Measurements from ENCODE around the gene ACOT8. TPM values are rescaled to one million over a fixed set of nuclear protein-coding genes. Genes with fewer than 3 reads are reported as not detected.
"Not testable (repeated sequence)": the region's sequence is repeated elsewhere in the genome, so short reads cannot be mapped to it uniquely, and the experiment has no call there.

Gene ACOT8
- polyA plus RNA-seq, 6 donors from 2014 or later, result 35.4 to 46.7 (median 38.7) TPM

DNA sequence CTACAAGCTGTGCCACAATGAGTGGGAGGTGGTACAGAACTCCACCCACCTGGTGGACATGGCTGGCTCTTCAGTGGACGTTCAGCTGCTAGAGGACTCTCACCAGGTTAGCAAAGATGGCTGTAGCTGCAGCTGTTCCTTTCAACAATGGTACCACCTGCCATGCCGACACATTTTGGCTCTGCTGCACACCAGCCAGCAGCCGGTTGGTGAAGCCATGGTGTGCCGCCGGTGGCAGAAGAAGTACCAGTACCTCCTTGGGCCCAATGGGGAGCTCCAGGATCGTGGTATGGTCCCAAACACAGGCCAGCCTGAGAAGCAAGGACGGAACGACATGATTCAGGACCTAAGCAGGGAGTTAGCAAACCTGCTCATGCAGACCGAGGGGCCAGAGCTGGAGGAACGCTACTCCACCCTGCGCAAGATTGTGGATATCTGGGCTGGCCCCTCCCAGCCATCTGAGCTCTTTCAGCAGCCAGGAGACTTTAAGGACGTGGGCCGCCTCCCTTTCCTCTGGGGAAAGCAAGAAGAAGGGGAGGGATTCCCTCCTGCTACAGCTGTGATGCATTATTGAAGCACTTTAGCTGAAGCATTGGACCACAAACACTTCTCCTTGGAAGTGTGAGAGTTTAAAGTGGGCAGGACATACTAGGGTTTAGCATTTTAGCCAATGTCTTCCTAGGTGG is 21.0 kb upstream of the ACOT8 start:
- DNase-seq (no peak), ATAC-seq (ENCODE audit: low read depth in 2 of 2) (no peak)
- no peaks in the 10 kb centered on the region for H3K9me3 Mint-ChIP-seq
- peaks cover 17 to 24% (median 24%) of the 10 kb centered on the region in 3 donors for H3K4me1 Mint-ChIP-seq
- H3K27ac Mint-ChIP-seq, result no peak overlapping the region
- H3K36me3 Mint-ChIP-seq, result peaks cover 0 to 1% of the 10 kb centered on the region in 2 donors
- no peak overlapping the region for H3K4me3 Mint-ChIP-seq
- no peaks in the 10 kb centered on the region for H3K27me3 Mint-ChIP-seq

DNA sequence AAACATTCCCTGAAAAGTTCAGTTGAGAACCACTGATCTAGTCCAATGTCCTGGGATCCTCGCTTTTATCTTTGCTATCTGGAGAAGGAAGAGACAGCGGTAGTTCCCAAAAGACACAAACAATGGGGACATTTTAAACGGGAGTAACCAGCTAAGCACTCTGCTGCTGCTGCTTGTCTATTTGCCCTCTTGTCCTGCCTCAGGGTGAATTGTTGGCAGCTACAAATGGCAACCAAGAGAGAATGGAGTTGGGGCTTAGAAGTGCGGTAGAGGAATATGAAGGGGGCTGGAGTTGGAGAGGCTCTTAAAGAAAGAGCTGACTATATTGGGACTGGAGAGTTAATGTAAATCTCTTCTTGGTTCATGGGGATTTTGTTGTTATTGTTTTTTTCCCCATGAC is 17.4 kb upstream of the ACOT8 start:
- no peak overlapping the region for H3K4me3 Mint-ChIP-seq
- no peak overlapping the region for H3K27ac Mint-ChIP-seq
- no peak for DNase-seq
- H3K4me1 Mint-ChIP-seq, result no peaks in the 10 kb centered on the region
- H3K27me3 Mint-ChIP-seq, result no peaks in the 10 kb centered on the region
- no peak for ATAC-seq (ENCODE audit: low read depth in 2 of 2)
- H3K36me3 Mint-ChIP-seq, result peaks cover 0 to 3% of the 10 kb centered on the region in 2 donors
- no peaks in the 10 kb centered on the region for H3K9me3 Mint-ChIP-seq

DNA sequence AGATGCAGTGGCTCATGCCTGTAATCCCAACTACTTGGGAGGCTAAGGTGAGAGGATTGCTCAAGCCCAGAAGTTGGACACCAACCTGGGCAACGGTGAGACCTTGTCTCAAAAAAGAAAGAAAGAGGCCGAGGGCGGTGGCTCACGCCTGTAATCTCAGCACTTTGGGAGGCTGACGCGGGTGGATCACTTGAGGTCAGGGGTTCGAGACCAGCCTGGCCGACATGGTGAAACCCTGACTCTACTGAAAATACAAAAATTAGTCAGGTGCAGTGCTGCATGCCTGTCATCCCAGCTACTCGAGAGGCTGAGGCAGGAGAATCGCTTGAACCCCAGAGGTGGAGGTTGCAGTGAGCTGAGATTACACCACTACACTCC is 16.9 kb upstream of the ACOT8 start:
- not testable (repeated sequence) for H3K36me3 Mint-ChIP-seq; H3K4me1 Mint-ChIP-seq; H3K27ac Mint-ChIP-seq; H3K9me3 Mint-ChIP-seq; DNase-seq; ATAC-seq (ENCODE audit: low read depth in 2 of 2); H3K27me3 Mint-ChIP-seq
- H3K4me3 Mint-ChIP-seq, result peak overlapping the region in 1 of 8 donors; percentile 70

DNA sequence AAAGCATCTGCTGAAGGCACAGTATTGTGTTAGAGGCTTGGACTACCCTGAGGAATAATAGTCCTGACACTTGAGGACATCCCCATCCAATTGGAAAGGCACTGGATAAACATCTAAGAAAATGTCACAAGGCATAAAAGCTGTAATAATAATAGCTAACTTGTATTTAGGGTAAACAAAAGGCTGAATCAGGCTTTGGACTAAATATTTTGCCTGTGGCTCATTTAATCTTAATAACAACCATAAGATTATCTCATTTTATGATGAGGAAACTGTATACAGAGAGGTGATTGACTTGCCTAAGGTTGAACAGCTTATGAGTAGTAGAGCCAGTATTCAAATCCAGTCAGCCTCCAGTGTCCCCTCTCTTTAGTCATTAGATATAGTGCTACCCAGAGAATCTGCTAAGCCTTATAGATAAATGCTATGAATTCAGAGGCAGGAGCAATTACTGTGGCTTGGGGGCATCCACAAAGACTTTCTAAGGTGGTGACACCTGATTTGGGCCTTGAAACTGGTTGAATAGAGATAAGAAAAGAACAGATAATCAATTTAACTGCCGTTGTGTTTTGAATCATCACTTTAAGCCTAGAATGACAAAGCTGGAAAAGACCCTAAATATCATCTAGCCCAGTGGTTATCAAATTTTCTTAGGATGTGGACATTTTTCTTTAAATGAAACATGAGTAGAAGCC is 16.4 kb upstream of the ACOT8 start:
- Mint-ChIP-seq H3K27me3 (no peaks in the 10 kb centered on the region), H3K27ac (no peak overlapping the region), H3K9me3 (no peaks in the 10 kb centered on the region), H3K4me1 (no peaks in the 10 kb centered on the region), H3K36me3 (peaks cover 0 to 3% of the 10 kb centered on the region in 2 donors), H3K4me3 (peak overlapping the region in 1 of 8 donors; percentile 70)
- DNase-seq, result no peak
- ATAC-seq (ENCODE audit: low read depth in 2 of 2), result no peak

DNA sequence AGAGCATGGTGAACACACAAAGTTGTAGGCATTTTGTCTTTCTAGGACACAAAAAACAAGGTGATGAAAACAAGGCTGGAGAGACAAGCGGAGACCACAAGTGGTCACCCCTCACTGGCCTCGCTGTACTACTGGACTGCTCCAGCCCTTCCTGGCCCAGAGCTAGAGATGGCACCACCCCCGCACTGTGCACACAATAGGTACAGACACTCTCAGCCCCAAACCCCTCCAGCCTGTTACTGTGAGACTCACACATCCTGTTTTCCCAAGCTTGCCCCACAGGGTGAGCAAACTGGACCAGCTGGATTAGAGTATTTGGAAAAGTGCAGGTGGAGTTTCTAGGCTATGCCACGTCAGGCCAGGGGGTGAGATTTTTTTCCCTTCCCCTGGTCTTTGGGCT is 15.4 kb upstream of the ACOT8 start:
- DNase-seq (no peak), ATAC-seq (ENCODE audit: low read depth in 2 of 2) (no peak)
- Mint-ChIP-seq H3K27me3 (no peaks in the 10 kb centered on the region), H3K4me3 (no peak overlapping the region), H3K9me3 (no peaks in the 10 kb centered on the region), H3K27ac (peak overlapping the region in 1 of 6 donors; percentile 71), H3K36me3 (peaks cover 0 to 3% of the 10 kb centered on the region in 2 donors), H3K4me1 (no peaks in the 10 kb centered on the region)

DNA sequence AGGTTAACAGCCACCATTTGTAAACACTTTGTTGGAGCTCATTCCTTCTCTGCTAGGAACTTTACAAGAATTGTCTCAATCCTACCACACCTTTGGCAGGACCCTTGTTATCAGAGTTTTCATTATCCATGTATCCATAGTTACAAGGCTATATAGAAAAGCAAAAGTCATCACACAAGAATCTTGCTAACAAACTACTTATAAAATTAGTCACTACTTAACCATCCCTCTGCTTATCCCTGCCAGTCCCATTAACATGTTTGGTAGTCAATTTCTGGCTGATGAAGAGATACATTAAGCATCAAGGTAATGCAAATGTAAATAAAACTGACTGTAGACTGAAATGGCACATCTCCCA is 10.6 kb upstream of the ACOT8 start:
- H3K36me3 Mint-ChIP-seq, result peaks cover 0 to 3% of the 10 kb centered on the region in 2 donors
- ATAC-seq (ENCODE audit: low read depth in 2 of 2), result no peak

DNA sequence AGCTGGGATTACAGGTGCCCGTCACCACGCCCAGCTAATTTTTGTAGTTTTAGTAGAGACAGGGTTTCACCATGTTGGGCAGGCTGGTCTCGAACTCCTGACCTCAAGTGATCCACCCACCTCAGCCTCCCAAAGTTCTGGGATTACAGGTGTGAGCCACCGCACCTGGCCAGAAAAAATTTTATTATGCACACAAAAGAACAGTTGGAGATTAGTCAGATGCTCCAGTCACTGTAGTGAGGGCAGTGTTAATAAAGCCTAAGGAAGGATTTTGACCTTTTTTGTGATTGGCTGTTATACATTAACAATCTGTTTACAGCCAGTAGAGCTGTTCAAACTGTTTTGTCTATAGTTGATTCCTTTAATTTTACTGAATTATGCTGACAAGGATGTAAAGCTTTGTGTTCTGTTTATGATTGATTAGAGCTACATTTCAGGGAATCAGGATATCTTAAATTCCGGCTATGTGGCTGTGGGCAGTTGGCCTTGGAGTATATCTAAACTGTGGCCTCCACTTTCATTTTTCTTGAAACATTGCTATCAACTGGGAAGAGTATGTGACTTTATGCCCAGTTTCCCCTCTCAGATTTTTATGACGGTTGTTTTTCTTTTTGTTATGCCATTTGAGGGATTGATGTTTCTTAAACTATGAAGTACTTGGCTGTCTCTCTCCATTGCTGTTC is 10.1 kb upstream of the ACOT8 start:
- Mint-ChIP-seq H3K36me3 (peaks cover 0 to 1% of the 10 kb centered on the region in 2 donors), H3K27ac (no peak overlapping the region), H3K4me3 (no peak overlapping the region), H3K4me1 (peaks cover 0 to 6% (median 0%) of the 10 kb centered on the region in 3 donors), H3K27me3 (no peaks in the 10 kb centered on the region), H3K9me3 (no peaks in the 10 kb centered on the region)
- ATAC-seq (ENCODE audit: low read depth in 2 of 2) (no peak), DNase-seq (no peak)

More for the DNA sequence above, 10.6 kb upstream of the ACOT8 start:
- Mint-ChIP-seq H3K4me3 (no peak overlapping the region), H3K27ac (no peak overlapping the region), H3K27me3 (no peaks in the 10 kb centered on the region), H3K9me3 (no peaks in the 10 kb centered on the region), H3K4me1 (peaks cover 0 to 6% (median 0%) of the 10 kb centered on the region in 3 donors)
- DNase-seq, result no peak

DNA sequence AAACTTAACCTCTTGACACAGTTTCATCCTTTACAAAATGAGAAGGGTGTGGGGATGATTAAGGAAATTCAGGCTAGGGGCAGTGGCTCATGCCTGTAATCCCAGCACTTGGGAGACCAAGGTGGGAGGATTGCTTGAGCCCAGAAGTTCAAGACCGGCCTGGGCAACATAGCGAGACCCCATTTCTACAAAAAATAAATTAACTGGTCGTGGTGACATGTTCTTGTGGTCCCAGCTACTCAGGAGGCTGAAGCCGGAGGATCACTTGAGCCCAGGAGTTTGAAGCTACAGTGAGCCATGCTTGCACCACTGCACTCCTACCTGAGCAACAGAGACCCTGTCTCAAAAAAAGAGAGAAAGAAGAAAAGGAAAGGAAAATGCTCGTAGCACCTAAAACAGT is 9.3 kb upstream of the ACOT8 start:
- H3K27me3 Mint-ChIP-seq, result no peaks in the 10 kb centered on the region
- peaks cover under 1 to 6% (median under 1%) of the 10 kb centered on the region in 3 donors for H3K4me1 Mint-ChIP-seq
- H3K36me3 Mint-ChIP-seq, result no peaks in the 10 kb centered on the region
- H3K9me3 Mint-ChIP-seq, result no peaks in the 10 kb centered on the region
- H3K4me3 Mint-ChIP-seq, result no peak overlapping the region
- ATAC-seq (ENCODE audit: low read depth in 2 of 2), result no peak
- H3K27ac Mint-ChIP-seq, result peak overlapping the region in 1 of 6 donors; percentile 77
- DNase-seq, result no peak

DNA sequence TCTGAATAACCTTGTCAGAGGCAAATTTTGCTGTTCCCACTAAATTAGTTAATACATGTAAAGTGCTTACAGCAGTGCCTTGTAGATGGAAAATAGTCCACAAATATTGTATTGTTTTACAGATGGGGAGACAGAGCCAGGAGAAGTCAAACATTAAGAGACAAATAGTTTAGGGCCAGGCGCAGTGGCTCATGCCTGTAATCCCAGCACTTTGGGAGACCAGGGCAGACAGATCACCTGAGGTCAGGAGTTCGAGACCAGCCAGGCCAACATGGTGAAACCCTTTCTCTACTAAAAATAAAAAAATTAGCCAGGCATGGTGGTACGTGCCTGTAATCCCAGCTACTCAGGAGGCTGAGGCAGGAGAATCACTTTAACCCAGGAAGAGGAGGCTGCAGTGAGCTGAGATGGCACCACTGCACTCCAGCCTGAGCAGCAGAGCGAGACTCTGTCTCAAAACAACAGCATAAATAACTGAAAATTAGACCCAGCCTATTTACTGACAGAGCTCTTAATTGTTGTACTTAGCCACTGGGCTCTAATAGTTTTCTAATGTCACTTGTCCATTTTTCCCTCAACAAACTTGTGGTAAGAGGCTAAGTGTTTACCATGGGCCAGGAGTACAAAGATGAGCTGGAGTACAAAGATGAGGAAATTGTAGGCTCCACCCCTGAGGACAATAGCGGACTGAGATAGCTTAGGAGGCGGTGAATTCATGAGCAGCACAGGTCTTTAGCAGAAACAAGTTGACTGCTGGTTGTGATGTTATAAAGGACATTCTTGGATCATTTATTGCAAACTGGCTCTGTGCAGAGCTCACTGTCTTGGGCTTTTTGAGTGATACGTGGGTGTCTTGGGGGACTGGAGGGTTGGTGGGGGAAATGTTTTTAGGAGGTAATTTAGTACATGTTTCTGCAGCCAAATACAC is 6.6 kb upstream of the ACOT8 start:
- H3K4me3 Mint-ChIP-seq, result no peak overlapping the region
- H3K9me3 Mint-ChIP-seq, result no peaks in the 10 kb centered on the region
- no peak overlapping the region for H3K27ac Mint-ChIP-seq
- H3K36me3 Mint-ChIP-seq, result peaks cover 6 to 11% of the 10 kb centered on the region in 2 donors
- ATAC-seq (ENCODE audit: low read depth in 2 of 2) (no peak), DNase-seq (no peak)
- peaks cover 13 to 20% (median 15%) of the 10 kb centered on the region in 3 donors for H3K4me1 Mint-ChIP-seq
- H3K27me3 Mint-ChIP-seq, result no peaks in the 10 kb centered on the region

DNA sequence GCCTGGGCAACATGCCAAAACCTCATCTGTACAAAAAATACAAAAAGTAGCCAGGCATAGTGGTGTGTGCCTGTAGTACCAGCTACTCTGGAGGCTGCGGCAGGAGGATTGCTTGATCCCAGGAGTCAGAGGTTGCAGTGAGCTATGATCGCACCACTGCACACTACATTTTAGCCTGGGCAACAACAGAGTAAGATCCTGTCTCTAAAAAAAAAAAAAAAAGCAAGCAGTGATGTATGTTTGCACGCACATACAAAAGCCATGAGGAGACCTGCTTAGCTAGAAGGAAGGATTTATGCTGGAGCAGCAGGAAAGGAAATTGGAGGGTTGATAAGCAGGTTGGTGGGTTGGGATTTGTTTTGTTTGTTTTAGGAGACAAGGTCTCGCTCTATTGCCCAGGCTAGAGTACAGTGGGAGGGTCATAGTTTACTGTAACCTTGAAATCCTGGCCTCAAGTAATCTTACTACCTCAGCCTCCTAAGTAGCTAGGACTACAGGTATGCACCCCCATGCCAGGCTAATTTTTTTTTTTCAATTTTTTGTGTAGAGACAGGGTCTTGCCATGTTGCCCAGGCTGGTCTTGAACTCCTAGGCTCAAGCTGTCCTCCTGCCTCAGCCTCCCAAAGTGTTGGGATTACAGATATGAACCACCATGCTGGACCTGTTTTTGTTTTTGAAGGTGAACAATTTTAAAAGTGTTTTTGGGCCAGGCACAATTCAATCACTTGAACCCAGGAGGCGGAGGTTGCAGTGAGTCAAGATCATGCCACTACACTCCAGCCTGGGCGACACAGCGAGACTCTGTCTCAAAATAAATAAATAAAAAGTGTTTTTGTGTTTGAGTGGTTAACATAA is 4.3 kb upstream of the ACOT8 start:
- no peak overlapping the region for H3K27ac Mint-ChIP-seq

DNA sequence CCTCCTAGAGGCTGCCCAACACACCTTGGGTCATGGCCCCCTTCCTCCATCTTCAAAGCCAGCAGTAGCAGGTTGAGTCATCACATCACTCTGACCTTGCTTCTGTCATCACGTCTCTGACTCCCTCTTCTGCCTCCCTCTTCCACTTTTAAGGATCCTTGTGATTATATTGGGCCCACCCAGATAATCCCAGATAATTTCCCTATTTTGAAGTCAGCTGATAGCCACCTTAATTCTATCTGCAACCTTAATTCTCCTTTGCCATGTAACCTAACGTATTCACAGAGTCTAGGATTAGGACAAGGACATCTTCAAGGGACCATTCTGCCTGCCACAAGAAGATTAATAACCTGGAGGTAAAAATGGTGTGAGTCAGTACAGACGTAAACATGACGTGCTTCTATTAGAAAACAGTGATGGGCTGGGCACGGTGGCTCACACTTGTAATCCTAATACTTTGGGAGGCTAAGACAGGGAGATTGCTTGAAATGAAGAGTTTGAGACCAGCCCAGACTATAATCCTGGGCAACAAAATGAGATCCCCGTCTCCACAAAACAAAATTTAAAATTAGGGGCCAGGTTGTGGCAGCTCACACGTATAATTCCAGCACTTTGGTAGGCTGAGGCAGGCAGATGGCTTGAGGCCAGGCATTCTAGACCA is 3.5 kb upstream of the ACOT8 start:
- Mint-ChIP-seq H3K4me1 (peaks cover 31 to 39% (median 37%) of the 10 kb centered on the region in 3 donors), H3K27ac (peak overlapping the region in 2 of 6 donors; percentile 75 to 84), H3K9me3 (no peaks in the 10 kb centered on the region), H3K36me3 (peaks cover 6 to 11% of the 10 kb centered on the region in 2 donors), H3K27me3 (no peaks in the 10 kb centered on the region), H3K4me3 (peak overlapping the region in 1 of 8 donors; percentile 69)
- ATAC-seq (ENCODE audit: low read depth in 2 of 2), result no peak
- no peak for DNase-seq

More for the DNA sequence above, 4.3 kb upstream of the ACOT8 start:
- Mint-ChIP-seq H3K4me3 (no peak overlapping the region), H3K9me3 (no peaks in the 10 kb centered on the region), H3K27me3 (no peaks in the 10 kb centered on the region), H3K4me1 (peaks cover 30 to 32% (median 31%) of the 10 kb centered on the region in 3 donors), H3K36me3 (peaks cover 6 to 11% of the 10 kb centered on the region in 2 donors)
- no peak for DNase-seq
- ATAC-seq (ENCODE audit: low read depth in 2 of 2), result no peak

DNA sequence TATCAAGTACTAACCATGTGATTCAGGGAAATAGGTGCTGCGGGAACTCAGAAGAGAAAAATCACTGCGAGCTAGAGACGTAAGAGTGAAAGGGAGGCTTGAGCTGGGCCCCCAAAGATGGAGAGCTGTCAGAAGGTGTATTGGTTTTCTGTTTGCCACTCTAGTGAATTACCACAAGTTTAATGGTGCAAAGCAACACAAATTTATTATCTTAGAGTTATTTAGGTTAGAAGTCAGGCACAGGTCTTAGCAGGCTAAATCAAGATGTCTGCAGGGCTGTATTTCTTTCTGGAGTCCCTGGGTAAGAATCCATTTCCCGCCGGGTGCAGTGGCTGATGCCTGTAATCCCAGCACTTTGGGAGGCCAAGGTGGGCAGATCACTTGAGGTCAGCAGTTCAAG is 2.7 kb upstream of the ACOT8 start:
- Mint-ChIP-seq H3K9me3 (no peaks in the 10 kb centered on the region), H3K27me3 (no peaks in the 10 kb centered on the region), H3K4me1 (peaks cover 31 to 42% (median 40%) of the 10 kb centered on the region in 3 donors), H3K36me3 (peaks cover 6 to 11% of the 10 kb centered on the region in 2 donors), H3K27ac (no peak overlapping the region), H3K4me3 (peak overlapping the region in 1 of 8 donors; percentile 69)
- DNase-seq (no peak), ATAC-seq (ENCODE audit: low read depth in 2 of 2) (no peak)
